Stimulated activated CD8-positive, alpha-beta memory T cell treated with anti-CD3 and anti-CD28 coated beads, Interleukin-7, amount 100 ng/mL, for 48 hours (primary cell): ENCODE measurements around the gene CCNI2.
A peak's percentile ranks its signal among the peaks of the same experiment; 100 is the strongest.

Source experiments
- DNase-seq, 2 donors: peaks; one replicate each; pipeline ENCODE4 v3.0.0-alpha.2; 2020; ENCODE audit warnings: low read depth in 1 of 2; ENCODE audit errors: extremely low read depth in 1 of 2

Gene CCNI2, protein sequence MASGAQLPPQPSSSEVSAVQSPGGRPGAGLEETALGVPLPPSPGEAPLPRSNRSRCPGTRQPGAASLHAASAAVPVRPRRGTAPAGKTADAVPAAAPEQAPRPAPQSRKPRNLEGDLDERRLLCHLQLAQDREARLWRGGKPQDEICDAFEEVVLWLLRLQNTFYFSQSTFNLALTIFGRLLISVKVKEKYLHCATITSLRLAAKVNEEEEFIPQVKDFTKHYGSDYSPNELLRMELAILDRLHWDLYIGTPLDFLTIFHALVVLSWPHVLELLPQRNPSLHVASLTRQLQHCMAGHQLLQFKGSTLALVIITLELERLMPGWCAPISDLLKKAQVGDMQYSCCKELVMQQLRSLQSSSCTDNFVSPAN

DNA sequence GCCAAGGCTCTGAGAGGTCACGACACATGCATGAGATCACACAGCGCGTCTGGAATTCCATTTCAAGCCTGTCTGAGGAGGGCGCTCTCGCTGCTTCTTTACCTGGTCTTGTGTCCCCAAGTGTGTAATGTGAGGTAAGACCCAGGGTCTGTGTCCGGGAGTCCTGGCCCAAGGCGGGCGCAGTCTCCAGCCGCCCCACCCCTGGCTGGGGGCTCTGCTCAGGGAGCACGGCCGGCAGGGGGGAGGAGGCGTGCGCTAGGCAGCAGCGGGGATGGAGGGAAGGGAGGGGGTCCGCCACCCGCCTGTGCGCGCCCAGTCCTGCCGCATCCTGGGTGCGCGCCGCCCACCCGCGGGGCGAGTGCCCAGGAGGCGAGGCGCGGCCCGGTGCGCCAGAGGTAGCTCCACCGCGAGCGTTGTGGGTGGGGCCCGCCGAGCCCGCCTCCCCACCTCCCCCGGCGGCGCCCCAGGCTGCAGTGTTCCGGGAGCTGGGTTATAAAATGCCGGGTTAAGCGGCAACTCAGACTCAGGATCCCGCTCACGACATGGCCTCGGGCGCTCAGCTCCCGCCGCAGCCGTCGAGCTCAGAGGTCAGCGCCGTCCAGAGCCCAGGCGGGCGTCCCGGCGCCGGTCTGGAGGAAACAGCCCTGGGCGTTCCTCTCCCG, at the start of gene CCNI2:
TSS of gene CCNI2 (plus strand) at position 473 of the 662 bp plus-strand sequence. CDS start at position 543, 70 bp downstream.
- DNase-seq = peak; percentile 18 to 24

DNA sequence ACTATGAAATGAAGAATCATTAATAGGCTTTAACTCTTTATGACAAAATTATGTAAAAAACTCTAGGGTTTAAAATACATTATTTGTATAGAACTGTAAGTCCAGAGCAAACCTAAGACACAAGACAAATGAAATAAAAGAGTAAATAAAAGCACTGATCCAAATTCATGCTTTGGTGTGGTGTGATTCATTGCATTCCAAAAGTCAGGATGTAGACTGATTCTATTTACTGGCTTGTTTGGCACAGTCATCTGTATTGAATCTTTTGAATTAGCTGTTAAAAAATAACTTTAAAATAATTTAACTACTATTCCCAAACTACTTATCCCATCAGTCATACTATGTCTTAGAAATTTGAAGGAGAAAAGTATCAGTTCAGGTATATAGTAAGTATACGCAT, 42.4 kb upstream of the CCNI2 start:
- DNase-seq = no peak

DNA sequence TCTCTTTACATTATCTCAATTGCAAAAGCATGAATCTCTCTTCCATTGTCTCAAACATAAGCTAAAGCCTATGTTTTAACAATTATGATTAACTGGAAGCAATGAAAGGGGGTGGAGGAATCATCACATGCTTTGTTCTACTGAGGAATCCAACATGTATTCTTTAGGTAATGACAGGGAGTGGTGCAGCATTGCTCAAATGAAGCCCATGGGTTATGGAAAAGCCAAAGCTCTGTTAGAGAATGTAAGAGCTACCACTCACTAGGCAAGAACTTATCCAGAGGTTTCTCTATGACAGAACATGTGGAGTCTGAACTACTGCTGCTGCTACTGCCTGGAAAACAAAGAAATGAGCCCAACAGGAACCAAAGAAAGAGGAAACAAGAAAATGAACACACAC, 38.6 kb upstream of the CCNI2 start:
- no peak for DNase-seq

DNA sequence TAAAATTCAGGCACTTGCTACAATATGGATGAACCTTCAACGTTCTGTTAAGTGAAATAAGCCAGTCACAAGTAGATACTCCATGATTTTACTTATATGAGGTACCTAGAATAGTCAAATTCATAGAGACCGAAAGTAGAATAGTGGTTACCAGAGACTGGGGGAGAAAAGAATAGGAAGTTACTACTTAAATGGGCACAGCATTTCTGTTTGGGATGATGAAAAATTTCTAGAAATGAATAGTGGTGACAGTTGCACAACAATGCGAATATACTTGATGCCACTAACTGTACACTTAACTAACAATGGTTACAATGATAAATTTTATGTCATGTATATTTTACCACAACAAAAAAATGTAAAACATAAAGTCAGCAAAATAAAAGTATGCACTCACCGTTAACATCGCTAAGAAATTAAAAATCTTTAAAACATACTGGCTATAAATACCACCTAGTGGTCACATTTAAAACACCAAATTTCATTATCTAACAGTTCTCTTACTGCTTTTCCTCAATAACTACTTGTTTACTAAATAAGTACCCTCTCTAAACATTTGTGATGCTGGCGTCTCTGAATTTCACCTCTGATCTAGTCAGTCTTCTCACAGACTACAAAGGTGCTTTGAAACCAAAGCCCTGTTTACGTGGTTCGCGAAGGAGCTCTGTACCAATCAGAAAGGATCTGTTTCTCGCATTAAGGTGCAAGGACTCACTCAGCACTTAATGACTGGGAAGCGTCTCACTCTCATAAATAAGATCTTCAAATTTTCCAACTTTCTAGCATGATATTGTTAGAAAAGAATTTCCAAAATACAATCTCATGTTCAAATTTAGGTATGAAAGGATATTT, 32.5 kb upstream of the CCNI2 start:
- DNase-seq = no peak

DNA sequence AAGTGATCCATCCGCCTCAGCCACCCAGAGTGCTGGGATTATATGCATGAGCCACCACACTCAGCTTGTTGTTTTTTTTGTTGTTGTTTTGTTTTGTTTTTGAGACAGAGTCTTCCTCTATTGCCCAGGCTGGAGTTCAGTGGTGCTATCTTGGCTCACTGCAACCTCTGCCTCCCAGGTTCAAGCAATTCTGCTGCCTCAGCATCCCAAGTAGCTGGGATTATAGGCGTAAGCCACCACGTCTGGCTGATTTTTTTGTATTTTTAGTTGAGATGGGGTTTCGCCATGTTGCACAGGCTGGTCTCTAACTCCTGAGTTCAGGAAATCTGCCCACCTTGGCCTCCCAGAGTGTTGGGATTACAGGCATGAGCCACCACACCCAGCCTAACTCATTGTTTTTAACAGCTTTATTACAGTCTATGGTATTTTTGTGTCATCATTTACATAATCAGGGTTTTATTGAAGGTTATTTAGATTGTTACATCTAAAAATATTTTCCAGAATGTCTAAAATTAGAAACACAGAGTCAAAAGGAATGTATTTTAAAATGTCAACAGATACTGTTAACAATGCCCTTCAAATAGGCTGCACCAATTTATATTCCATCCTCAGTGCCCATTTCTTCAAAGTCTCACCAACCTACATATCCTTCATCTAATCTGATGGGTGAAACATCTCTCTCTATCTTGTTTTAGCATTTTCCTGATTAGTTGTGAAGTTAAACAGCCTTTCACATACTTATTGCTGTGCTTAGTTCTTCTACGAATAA, 28.5 kb upstream of the CCNI2 start:
- no peak for DNase-seq

DNA sequence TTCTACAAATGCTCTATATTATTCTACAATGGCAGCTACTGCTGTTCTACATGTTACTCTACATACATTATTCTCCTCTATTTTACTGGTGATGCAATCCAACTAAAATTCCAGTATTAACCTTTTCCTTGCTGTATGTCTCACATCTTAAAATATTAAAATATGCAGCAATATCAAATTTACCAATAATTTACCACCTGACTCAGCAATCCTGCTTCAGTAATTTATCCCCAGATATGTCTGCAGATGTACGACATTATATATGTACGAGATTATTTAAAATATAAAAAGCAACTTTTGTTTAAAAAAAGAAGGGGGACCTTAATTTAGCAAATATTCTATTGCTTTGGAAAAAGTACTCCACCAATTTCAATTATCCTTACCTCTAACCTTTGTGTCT, 21.5 kb upstream of the CCNI2 start:
- no peak for DNase-seq

DNA sequence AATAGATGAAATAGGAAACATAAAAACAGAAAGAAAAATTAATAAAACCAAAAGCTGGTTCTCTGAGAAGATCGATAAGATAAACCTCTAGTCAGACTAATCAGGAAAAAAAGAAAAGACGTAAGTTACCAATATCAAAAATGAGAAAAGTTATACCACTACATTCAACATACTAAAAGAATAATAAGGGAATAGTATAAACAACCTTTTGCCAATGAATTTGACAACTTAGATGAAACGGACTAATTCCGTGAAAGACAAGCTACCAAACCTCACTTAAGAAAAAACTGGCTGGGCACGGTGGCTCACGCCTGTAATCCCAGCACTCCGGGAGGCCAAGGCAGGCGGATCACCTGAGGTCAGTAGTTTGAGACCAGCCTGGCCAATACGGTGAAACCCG, 17.3 kb upstream of the CCNI2 start:
- no peak for DNase-seq

DNA sequence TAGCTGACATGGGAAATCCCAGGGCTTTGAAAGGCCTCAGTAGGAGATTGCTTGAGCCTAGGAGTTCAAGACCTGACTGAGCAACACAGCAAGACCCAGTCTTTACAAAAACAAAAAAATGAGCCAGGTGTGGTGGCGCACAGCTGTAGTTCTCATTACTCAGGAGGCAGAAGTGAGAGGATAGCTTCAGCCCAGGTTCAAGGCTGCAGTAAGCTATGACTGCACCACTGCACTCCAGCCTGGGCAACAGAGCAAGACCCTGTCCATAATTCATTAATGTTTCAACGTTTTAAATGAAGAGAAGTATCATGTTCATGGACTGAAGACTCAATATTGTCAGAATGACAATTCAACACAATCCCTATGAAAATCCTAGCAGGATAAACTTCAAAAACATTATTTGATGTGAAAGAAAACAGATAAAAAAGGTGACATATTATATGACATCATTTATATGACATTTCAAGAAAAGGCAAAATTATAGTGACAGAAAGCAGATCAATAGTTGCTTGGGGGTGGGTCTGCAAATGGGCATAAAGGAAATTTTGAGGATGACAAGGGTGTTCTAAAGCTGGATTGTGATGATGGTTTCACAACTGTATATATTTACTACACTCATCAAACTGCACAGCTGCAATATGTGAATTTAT, 13.6 kb upstream of the CCNI2 start:
- no peak for DNase-seq

DNA sequence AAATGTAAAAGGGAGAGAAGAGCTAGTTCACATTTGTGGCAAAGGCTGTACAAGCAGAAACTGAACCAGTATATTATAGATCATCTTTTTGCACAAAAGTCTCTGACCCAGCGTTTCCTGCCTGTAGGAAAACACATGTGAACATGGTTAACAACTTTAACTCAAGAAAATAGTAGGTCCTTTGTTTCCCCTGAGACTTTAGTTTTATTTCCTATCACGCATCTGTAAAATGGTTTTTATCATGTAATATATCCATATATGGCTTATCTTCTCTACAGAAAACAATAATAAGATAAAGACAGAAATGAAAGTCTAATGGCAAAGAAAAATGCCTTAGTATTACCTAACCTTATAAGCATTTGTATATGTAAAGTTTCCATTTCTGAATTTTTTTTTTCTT, 12.5 kb upstream of the CCNI2 start:
- DNase-seq = no peak

DNA sequence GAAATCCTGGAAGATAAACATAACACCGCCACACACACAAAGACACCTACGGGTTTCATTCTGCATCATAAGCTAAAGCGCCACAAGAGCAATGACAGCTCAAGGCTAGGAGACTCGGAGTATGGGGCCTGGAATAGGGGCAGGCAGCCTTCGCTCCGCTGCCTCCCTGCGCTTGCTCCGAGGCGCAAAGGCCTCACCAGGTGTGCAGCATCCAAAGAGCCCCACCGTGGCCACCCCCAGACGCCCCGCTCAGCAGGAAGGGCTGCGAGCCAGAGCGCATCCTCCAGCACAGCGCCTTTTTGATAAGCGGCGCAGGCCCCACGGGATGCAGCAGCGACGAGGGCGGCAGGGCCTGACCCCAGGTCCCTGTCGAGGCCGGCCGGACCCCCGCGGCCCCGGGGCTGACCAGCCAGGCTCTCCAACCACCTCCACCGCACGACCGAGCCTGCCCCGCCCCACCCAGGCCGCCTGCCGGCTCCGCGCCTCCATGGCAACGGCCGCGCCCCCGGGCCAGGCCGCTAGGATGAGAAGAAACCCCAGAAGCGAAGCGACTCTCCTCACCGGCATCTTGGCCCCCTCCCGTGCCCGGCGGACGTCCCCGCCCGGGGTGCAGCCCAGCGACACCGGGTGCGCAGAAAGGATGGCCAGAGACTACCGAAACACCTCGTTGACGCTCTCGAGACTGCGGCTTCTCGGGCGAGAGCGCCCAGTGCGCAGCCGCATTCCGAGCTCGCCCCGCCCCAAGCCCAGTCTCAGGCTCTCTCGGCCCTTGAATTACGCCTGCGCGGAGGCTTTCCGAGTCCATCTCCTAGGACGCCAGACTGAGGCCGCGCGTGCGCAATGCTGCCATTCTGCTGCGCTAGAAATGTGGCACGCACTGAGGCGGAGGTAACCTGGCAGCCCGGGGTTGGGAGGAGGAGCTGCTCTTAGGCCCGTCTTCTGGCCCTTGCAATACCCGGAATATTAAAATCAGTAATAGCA, 10.1 kb upstream of the CCNI2 start, which contains the start of gene KIF3A:
TSS of gene KIF3A (minus strand) at position 694 of the 981 bp plus-strand sequence. CDS start at position 567, 127 bp downstream.
- peak; percentile 97 to 99 for DNase-seq

DNA sequence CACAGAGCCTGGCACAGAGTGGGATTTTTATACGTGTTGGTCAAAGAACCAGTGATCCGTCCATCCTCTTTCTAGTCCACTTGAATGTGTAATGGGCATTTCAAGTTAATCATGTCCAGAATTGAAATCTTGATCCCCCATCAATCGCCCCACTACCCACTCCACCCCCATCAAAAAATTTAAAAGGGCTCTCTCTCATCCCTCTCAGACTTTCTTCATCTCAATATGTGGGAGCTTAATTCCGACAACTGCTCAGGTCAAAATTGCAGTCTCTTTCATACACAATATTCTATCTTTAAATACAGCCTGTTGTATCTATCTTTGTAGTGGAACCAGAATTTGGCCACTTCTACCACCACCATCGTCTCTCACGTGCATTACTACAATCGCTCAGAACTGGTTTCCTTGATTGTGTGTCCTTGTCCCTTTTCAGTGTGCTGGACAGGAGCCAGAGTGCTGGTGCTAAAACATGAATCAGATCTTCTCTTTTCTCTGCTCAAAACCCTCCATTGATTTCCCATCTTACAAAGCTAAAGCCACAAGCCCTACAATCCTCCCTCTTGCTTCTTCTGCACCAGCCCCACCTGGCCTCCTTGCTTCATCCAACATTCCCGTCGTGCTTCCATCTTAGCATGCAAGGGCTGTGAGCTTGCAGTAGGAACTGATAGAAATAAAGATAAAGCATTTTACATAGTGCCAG, 9.1 kb upstream of the CCNI2 start:
- DNase-seq = no peak

DNA sequence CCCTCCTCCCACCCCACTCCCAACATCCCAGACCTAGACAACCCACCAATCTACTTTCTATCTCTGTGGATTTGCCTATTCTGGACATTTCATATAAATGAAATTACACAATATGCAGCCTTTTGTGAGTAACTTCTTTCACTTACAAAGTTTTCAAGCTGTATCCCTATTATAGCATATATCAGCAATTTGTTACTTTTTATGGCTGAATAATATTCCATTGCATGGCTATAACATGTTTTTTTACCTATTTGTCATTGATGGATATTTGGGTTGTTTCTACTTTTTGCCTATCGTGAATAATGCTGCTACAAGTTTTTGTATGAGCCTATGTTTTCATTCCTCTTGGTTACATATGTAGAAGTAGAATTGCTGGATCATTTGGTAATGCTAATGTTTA, 8.0 kb upstream of the CCNI2 start:
- DNase-seq = no peak

DNA sequence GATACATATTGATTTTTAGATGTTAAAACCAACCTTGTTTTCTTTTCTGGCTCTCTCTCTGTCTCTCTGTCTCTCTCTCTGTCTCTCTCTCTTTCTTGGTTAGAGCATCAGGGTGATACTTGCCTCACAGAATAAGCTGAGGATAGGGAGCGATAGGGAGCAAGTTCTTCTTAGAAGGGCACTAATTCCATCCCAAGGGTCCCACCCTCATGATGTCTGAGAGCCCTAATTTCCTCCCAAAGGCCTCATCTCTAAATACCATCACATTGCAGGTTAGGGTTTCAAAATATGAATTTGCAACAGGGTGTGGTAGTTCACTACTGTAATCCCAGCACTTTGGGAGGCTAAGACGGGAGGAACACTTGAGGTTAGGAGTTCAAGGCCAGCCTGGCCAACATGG, 5.1 kb upstream of the CCNI2 start:
- DNase-seq = no peak

DNA sequence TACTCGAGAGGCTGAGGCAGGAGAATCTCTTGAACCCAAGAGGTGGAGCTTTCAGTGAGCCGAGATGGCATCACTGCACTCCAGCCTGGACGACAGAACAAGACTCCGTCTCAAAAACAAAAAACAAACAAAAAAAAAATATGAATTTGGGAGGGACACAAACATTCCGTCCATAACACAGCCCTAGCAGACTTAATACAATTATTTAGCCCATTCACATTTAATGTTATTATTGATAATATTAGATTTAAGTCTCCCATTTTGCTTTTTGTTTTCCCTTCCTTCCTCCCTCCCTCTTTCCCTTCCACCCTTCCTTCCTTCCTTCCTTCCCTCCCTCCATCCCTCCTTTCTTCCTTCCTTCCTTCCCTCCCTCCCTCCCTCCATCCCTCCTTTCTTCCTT, 4.6 kb upstream of the CCNI2 start:
- no peak for DNase-seq

DNA sequence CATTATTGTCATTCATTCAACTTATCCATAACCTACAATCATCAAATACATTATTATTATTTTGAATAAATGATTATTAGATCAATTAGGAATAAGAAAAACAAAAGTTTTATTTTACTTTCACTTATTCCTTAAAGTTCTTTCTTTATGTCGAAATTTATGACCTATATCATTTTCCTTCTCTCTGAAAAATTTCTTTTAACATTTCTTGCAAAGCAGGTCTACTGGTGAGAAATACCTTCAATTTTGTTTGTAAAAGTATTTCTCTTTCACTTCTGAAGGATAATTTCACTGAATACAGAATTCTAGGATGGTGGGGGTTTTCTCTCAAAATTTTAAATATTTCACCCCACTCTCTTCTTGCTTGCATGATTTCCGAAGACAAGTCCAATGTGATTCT, 2.6 kb upstream of the CCNI2 start:
- no peak for DNase-seq

DNA sequence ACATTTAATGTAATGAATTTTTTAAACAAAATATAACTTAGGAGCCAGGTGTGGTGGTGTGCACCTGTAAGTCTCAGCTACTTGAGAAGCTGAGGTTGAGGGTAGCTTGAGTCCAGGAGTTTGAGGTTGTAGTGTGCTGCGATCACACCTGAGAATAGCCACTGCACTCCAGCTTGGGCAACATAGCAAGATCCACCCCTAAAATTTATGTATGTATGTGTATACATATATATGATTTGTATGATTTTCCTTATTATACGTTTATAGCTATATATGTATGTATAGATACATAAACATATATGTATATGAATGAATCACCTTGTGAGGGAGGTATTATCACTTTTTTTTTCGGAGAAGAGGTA, 653 bp upstream of the CCNI2 start:
- no peak for DNase-seq

DNA sequence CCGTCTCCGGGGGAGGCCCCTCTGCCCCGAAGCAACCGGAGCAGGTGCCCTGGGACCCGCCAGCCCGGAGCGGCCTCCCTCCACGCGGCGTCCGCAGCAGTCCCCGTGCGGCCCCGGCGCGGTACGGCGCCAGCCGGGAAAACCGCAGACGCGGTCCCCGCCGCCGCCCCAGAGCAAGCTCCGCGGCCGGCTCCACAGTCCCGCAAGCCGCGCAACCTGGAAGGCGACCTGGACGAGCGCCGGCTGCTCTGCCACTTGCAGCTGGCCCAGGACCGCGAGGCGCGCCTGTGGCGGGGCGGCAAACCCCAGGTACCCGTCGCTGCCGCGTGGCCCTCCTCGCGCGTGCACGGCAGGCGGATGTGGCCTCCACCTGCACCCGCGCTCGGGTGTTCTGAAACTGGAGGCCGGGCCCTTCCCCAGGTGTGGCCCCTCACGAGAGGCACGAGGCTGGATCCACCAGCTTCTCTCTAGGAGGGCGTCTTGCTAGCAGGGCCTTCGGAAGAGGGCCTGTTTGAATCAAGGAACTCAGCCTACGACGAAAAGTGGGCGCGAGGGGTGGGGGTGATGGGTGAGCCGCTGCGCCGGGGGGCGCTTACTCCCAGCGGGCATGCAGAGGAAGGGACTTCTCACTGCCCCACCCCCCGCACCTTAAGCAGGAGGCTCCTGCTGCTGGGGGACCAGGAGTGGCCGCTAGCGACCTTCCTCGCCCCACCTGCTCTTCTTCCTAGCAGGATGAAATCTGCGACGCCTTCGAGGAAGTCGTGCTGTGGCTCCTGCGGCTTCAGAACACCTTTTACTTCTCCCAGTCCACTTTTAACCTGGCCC, 602 bp downstream of the CCNI2 start:
- no peak for DNase-seq

DNA sequence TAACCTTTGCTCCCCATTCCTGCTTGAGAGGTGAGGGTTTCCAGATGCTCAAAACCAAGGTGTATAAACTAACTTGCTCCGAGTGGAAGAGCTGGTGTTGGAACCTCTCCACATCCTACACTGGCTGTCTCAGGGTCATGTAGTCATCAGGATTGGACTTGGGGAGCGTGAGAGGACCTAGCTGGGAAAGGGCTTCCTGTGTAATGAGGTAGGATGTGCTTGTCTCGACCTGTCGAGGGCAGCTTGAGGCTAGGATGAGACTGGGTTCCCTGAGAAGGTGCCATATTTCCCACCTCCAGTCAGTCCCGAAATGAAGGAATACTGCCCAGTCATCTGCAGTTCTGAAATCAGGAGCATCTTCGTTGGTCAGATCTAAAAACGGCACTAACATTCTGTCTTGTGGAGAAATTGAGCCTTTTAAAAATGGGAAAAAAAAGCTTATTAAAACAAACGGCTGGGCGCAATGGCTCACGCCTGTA, 1.3 kb downstream of the CCNI2 start:
- DNase-seq = no peak
